Vagina (tissue), 2 donors: ENCODE data around the gene FAM25A. TPM values are rescaled to one million over a fixed set of nuclear protein-coding genes. Genes with fewer than 3 reads are reported as not detected.

ENCODE experiments used
- DNase-seq, 2 donors: peaks; one replicate each; pipeline ENCODE4 v3.0.0-alpha.2; 2017; ENCODE audit errors: extremely low spot score in 2 of 2
- H3K27ac ChIP-seq: fragments of 200-600 bp; sonication (generic); one replicate; pipeline ENCODE4 v1.5.1; 2019
- H3K27me3 ChIP-seq: fragments of 200-600 bp; sonication (generic); one replicate; pipeline ENCODE4 v1.5.1; 2019
- H3K36me3 ChIP-seq, 2 donors: fragments of 200-600 bp; sonication (generic); one replicate each; pipeline ENCODE4 v1.5.1; 2017 to 2019
- H3K4me1 ChIP-seq: fragments of 200-600 bp; sonication (generic); one replicate; pipeline ENCODE4 v1.5.1; 2019
- H3K4me3 ChIP-seq, 2 donors: fragments of 200-600 bp; sonication (generic); 1 replicate in 1 of 2; 2 replicates in 1 of 2; pipeline ENCODE4 v1.5.1; 2016 to 2019
- H3K9me3 ChIP-seq: fragments of 200-600 bp; sonication (generic); one replicate; pipeline ENCODE4 v1.5.1; 2019
- CTCF ChIP-seq, 3 experiments: fragments of 450-650 bp in 2 of 3; fragments of 200-600 bp in 1 of 3; sonication (generic) in 1 of 3; IDR thresholded peaks; one replicate each; pipeline ENCODE4 v1.5.1; 2017 to 2019; ENCODE audit warnings: antibody characterized with exemption in 3 of 3, mild to moderate bottlenecking in 2 of 3, moderate library complexity in 2 of 3
- POLR2A ChIP-seq, 2 donors: fragments of 450-650 bp; IDR thresholded peaks; one replicate each; pipeline ENCODE4 v1.6.1; 2017; ENCODE audit warnings: antibody characterized with exemption in 2 of 2, mild to moderate bottlenecking in 2 of 2, moderate library complexity in 2 of 2
- POLR2AphosphoS5 ChIP-seq, 2 donors: sonication (generic); formaldehyde crosslinking; IDR thresholded peaks; one replicate each; pipeline ENCODE4 v1.9.0; 2017; ENCODE audit warnings: antibody characterized with exemption in 2 of 2, mild to moderate bottlenecking in 2 of 2, low read depth in 1 of 2; ENCODE audit not compliant: insufficient read depth in 1 of 2
- intact Hi-C: fragments of 100-400 bp; cut with DNase I; formaldehyde crosslinking; loops from one replicate; pipeline ENCODE4 v1.15.1; 2023
- total RNA-seq: library from RNA; depleted of rRNA; stranded (reverse); fragments of >200 nt; gene quantifications from one replicate; pipeline ENCODE4 v1.2.3, GENCODE V29; 2016

Gene FAM25A
- total RNA-seq, 1 donor from 2014 or later: 40.0 TPM

- Histone ChIP-seq H3K9me3 (no peaks in the 10 kb centered on the region), H3K36me3 (peaks cover 0 to 31% of the 10 kb centered on the region in 2 donors), H3K4me3 (no peak overlapping the region), H3K27ac (no peak overlapping the region), H3K4me1 (no peaks in the 10 kb centered on the region), H3K27me3 (no peaks in the 10 kb centered on the region)
- intact Hi-C loops: no loop called here
- TF ChIP-seq CTCF (IDR thresholded peaks at IDR 0.05): no peak
- no peak for TF ChIP-seq POLR2A (IDR thresholded peaks at IDR 0.05)
- TF ChIP-seq POLR2AphosphoS5 (IDR thresholded peaks at IDR 0.05; ENCODE audit: insufficient read depth in 1 of 2, low read depth in 1 of 2): no peak
- DNase-seq: no peak
Measured at GRCh38 chr10:87045434-87045938, 25.4 kb downstream of the FAM25A start.

GRCh38 chr10:87053111-87053510 is 33.0 kb downstream of the FAM25A start:
- Histone ChIP-seq H3K36me3 (peaks cover 7 to 75% of the 10 kb centered on the region in 2 donors), H3K9me3 (no peaks in the 10 kb centered on the region), H3K27me3 (no peaks in the 10 kb centered on the region), H3K27ac (no peak overlapping the region), H3K4me3 (no peak overlapping the region), H3K4me1 (no peaks in the 10 kb centered on the region)
- TF ChIP-seq CTCF (IDR thresholded peaks at IDR 0.05) (no peak), POLR2A (IDR thresholded peaks at IDR 0.05) (no peak), POLR2AphosphoS5 (IDR thresholded peaks at IDR 0.05; ENCODE audit: insufficient read depth in 1 of 2, low read depth in 1 of 2) (no peak)
- DNase-seq: no peak
- intact Hi-C loops: no loop called here

DNA sequence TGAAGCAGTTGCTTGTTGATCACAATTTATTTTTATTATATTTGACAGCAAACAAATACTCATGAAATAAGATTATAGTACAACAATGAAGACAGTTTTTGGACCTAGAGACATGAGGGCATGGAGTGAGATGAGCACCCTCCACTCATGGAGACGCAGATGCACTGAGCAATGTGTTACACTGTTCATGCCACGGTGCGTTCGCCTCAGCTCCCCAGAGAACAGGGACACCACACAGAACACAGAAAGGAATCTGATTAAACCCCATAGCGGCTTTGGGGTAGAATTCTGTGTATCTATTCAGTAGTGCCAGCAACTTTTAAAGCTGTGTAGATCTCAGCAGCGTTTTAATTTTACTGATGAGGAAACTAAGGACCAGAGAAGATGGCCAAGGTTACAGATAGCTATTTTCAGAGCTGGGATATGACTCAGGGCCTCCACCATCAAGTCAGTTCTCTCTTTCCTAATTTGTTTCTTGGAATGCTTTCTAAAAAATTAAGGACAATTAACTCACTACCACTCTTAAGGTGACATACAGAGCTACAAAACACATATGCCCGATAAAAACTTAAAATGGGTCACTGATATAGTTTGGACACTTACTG is 33.6 kb downstream of the FAM25A start:
- TF ChIP-seq CTCF (IDR thresholded peaks at IDR 0.05): no peak
- TF ChIP-seq POLR2A (IDR thresholded peaks at IDR 0.05): no peak
- TF ChIP-seq POLR2AphosphoS5 (IDR thresholded peaks at IDR 0.05; ENCODE audit: insufficient read depth in 1 of 2, low read depth in 1 of 2): no peak
- Histone ChIP-seq H3K36me3 (peaks cover 7 to 79% of the 10 kb centered on the region in 2 donors), H3K27ac (no peak overlapping the region), H3K4me1 (no peaks in the 10 kb centered on the region), H3K4me3 (no peak overlapping the region), H3K27me3 (no peaks in the 10 kb centered on the region), H3K9me3 (no peaks in the 10 kb centered on the region)
- DNase-seq: no peak
- intact Hi-C loops: no loop called here

DNA sequence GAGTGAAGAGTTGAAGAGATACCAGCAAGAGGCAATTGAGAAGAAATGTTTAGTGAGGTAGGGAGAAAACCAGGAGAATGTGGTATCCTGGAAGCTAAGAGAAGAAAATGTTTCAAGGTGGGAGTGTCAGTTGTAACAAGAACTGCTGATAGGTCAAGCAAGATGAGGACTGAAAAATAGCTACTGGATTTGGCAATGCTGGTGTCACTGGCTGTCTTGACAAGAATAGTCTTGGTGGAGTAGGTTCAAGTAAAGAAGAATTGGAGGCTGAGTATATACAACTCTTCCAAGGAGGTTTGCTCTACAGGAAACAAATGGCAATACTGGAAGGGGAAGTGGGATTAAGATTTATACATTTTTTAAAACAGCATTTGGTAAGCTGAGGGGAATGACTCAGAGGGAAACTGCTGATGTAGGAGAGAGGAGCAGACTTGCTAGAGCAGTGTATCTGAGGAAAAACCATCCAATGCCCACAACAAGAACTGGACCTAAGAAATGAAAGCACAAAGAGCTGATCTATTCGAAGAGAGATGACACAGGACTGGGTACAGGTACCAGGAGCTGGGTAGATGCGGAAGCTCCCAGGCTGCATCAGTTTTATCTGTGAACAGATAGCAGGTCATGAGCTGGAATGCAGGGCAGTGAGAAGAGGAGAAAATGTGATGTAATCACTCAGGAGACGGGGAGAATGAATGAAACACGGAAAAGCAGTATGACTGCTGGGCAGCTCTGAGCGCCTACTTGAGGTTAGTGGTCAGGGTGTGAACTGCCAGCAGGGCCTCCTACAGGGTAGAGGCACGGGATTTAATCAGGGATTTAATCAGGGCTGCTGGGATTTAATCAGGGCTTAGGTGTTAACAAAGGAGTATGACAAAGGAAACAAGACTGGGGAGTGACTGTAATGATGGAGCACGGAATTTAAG is 34.5 kb downstream of the FAM25A start:
- no peak for DNase-seq
- Histone ChIP-seq H3K4me3 (no peak overlapping the region), H3K27me3 (no peaks in the 10 kb centered on the region), H3K27ac (no peak overlapping the region), H3K9me3 (no peaks in the 10 kb centered on the region), H3K4me1 (no peaks in the 10 kb centered on the region), H3K36me3 (peaks cover 7 to 80% of the 10 kb centered on the region in 2 donors)
- intact Hi-C loops: no loop called here
- no peak for TF ChIP-seq POLR2AphosphoS5 (IDR thresholded peaks at IDR 0.05; ENCODE audit: insufficient read depth in 1 of 2, low read depth in 1 of 2)
- TF ChIP-seq POLR2A (IDR thresholded peaks at IDR 0.05): no peak
- no peak for TF ChIP-seq CTCF (IDR thresholded peaks at IDR 0.05)
